Stimulated activated naive CD8-positive, alpha-beta T cell treated with anti-CD3 and anti-CD28 coated beads, Interleukin-15, amount 100 ng/mL, for 72 hours (primary cell): ENCODE data around the gene MACROD2.
"Not testable (repeated sequence)": the region's sequence is repeated elsewhere in the genome, so short reads cannot be mapped to it uniquely, and the experiment has no call there.

Experiments
- ATAC-seq: fragments of 150-1000 bp; cut with Tn5 transposase; 2 replicates; pipeline ENCODE4 v1.10.0; 2021; ENCODE audit warnings: mild to moderate bottlenecking, moderate library complexity
- DNase-seq, 2 donors: peaks; one replicate each; pipeline ENCODE4 v3.0.0; 2021 to 2022
- H3K27ac Mint-ChIP-seq, 2 donors: one replicate each; pipeline ENCODE4 v1.8.0; 2022; ENCODE audit warnings: mild to moderate bottlenecking in 2 of 2, mixed read lengths in 2 of 2, moderate library complexity in 2 of 2
- H3K27me3 Mint-ChIP-seq: one replicate; pipeline ENCODE4 v1.8.0; 2022; ENCODE audit warnings: mixed read lengths
- H3K4me1 Mint-ChIP-seq: one replicate; pipeline ENCODE4 v1.8.0; 2022; ENCODE audit warnings: mild to moderate bottlenecking, mixed read lengths
- H3K4me3 Mint-ChIP-seq, 2 donors: one replicate each; pipeline ENCODE4 v1.8.0; 2022; ENCODE audit warnings: mild to moderate bottlenecking in 2 of 2, mixed read lengths in 2 of 2, moderate library complexity in 1 of 2
- H3K9me3 Mint-ChIP-seq, 2 donors: one replicate each; pipeline ENCODE4 v1.8.0; 2022; ENCODE audit warnings: mixed read lengths in 2 of 2

Gene MACROD2

GRCh38 chr20:14036567-14036966 lies 41.3 kb downstream of the MACROD2 start:
- no peaks in the 10 kb centered on the region for H3K27me3 Mint-ChIP-seq
- no peaks in the 10 kb centered on the region for H3K4me1 Mint-ChIP-seq
- no peak overlapping the region for H3K27ac Mint-ChIP-seq

DNA sequence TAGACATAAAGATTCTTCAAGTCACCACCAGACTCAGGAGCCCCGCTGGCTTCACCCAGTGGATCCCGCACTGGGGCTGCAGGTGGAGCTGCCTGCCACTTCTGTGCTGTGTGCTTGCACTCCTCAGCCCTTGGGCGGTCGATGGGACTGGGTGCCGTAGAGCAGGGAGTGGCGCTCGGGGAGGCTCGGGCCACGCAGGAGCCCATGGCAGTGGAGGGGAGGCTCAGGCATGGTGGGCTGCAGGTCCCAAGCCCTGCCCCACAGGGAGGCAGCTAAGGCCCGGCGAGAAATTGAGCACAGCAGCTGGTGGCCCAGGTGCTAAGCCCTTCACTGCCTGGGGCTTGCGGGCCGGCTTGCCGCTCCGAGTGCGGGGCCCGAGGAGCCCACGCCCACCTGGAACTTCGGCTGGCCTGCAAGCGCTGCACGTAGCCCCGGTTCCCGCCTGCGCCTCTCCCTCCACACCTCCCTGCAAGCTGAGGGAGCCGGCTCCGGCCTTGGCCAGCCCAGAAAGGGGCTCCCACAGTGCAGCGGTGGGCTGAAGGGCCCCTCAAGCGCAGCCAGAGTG lies 49.5 kb downstream of the MACROD2 start:
- ATAC-seq, H3K27ac Mint-ChIP-seq, H3K9me3 Mint-ChIP-seq, H3K27me3 Mint-ChIP-seq, H3K4me3 Mint-ChIP-seq, H3K4me1 Mint-ChIP-seq, DNase-seq: not testable (repeated sequence)

More at GRCh38 chr20:14036567-14036966, 41.3 kb downstream of the MACROD2 start:
- Mint-ChIP-seq H3K4me3 (no peak overlapping the region), H3K9me3 (no peaks in the 10 kb centered on the region)
- ATAC-seq (no peak), DNase-seq (no peak)

- no peaks in the 10 kb centered on the region for H3K9me3 Mint-ChIP-seq
- no peak overlapping the region for H3K4me3 Mint-ChIP-seq
- H3K4me1 Mint-ChIP-seq: no peaks in the 10 kb centered on the region
- DNase-seq: no peak
- H3K27ac Mint-ChIP-seq: no peak overlapping the region
- no peaks in the 10 kb centered on the region for H3K27me3 Mint-ChIP-seq
- no peak for ATAC-seq
These were observed 51.2 kb downstream of the MACROD2 start for GRCh38 chr20:14046534-14046933.

- H3K4me3 Mint-ChIP-seq: no peak overlapping the region
- DNase-seq (no peak), ATAC-seq (no peak)
- H3K9me3 Mint-ChIP-seq: no peaks in the 10 kb centered on the region
- peaks cover 11% of the 10 kb centered on the region for H3K27me3 Mint-ChIP-seq
- no peak overlapping the region for H3K27ac Mint-ChIP-seq
- no peaks in the 10 kb centered on the region for H3K4me1 Mint-ChIP-seq
These were observed 53.8 kb downstream of the MACROD2 start for GRCh38 chr20:14049111-14049510.

DNA sequence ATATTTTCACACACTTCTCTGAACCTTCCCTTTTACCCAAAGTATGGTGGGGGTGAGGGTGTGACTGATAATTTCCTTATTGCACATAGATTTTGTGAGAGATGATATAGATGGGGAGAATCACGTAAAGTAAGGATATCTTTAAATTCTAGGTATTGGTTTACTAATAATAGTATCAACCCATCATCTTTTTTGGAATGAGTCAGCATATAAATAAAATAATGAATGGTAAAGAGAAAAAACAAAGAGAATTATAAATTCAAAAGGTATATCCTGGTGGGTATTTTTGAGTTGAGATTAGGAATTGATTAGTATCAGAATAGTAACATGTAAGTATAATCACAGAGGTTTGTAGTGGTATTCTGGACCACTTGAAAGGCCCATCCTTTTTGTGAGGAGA lies 56.1 kb downstream of the MACROD2 start:
- Mint-ChIP-seq H3K27ac (no peak overlapping the region), H3K4me1 (no peaks in the 10 kb centered on the region), H3K9me3 (no peaks in the 10 kb centered on the region), H3K4me3 (no peak overlapping the region), H3K27me3 (peaks cover 16% of the 10 kb centered on the region)
- no peak for ATAC-seq
- no peak for DNase-seq

GRCh38 chr20:14055127-14055742 lies 59.9 kb downstream of the MACROD2 start:
- DNase-seq: peak in 1 of 2 donors; percentile 10
- no peak overlapping the region for H3K27ac Mint-ChIP-seq
- peaks cover 16% of the 10 kb centered on the region for H3K27me3 Mint-ChIP-seq
- H3K4me1 Mint-ChIP-seq: no peaks in the 10 kb centered on the region
- no peaks in the 10 kb centered on the region for H3K9me3 Mint-ChIP-seq
- no peak for ATAC-seq
- no peak overlapping the region for H3K4me3 Mint-ChIP-seq

- DNase-seq: no peak
- ATAC-seq: no peak
- peaks cover 9% of the 10 kb centered on the region for H3K27me3 Mint-ChIP-seq
- H3K9me3 Mint-ChIP-seq: no peaks in the 10 kb centered on the region
- H3K4me3 Mint-ChIP-seq: no peak overlapping the region
- H3K4me1 Mint-ChIP-seq: no peaks in the 10 kb centered on the region
- H3K27ac Mint-ChIP-seq: no peak overlapping the region
These were observed 66.9 kb downstream of the MACROD2 start for GRCh38 chr20:14062171-14062570.

- H3K9me3 Mint-ChIP-seq: no peaks in the 10 kb centered on the region
- H3K27ac Mint-ChIP-seq: no peak overlapping the region
- ATAC-seq: no peak
- H3K4me3 Mint-ChIP-seq: no peak overlapping the region
- no peak for DNase-seq
- peaks cover 9% of the 10 kb centered on the region for H3K27me3 Mint-ChIP-seq
- H3K4me1 Mint-ChIP-seq: no peaks in the 10 kb centered on the region
These were observed 67.5 kb downstream of the MACROD2 start for GRCh38 chr20:14062786-14063185.

DNA sequence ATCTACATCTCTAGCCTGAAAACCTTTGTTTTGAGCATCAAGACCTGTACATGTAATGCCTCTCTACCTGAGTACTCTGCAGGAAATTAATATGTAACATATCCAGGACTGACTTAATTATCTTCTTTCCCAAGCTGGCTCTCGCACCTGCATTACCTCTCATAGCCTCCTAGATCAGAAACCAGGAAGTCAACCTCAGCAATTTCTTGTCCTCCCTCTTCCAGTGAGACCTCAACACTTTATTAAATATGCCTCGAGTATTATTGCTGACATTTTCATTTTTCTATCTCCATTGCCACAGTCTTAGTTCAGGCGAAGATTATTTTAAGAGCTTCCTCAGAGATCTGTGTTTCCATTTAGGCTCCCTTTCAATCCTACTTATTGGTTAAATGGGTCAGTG lies 69.0 kb downstream of the MACROD2 start:
- H3K27ac Mint-ChIP-seq: no peak overlapping the region
- H3K9me3 Mint-ChIP-seq: no peaks in the 10 kb centered on the region
- no peak for ATAC-seq
- H3K4me3 Mint-ChIP-seq: no peak overlapping the region
- DNase-seq: no peak
- peaks cover 9% of the 10 kb centered on the region for H3K27me3 Mint-ChIP-seq
- H3K4me1 Mint-ChIP-seq: no peaks in the 10 kb centered on the region

GRCh38 chr20:14064921-14065320 lies 69.6 kb downstream of the MACROD2 start:
- H3K9me3 Mint-ChIP-seq: no peaks in the 10 kb centered on the region
- ATAC-seq: no peak
- no peak overlapping the region for H3K4me3 Mint-ChIP-seq

GRCh38 chr20:14065774-14066173 lies 70.5 kb downstream of the MACROD2 start:
- H3K4me1 Mint-ChIP-seq: no peaks in the 10 kb centered on the region
- H3K27me3 Mint-ChIP-seq: peaks cover 9% of the 10 kb centered on the region
- no peaks in the 10 kb centered on the region for H3K9me3 Mint-ChIP-seq
- H3K27ac Mint-ChIP-seq: no peak overlapping the region
- H3K4me3 Mint-ChIP-seq: no peak overlapping the region
- ATAC-seq (no peak), DNase-seq (no peak)

More at GRCh38 chr20:14064921-14065320, 69.6 kb downstream of the MACROD2 start:
- H3K27me3 Mint-ChIP-seq: peaks cover 9% of the 10 kb centered on the region
- no peak overlapping the region for H3K27ac Mint-ChIP-seq
- DNase-seq: no peak
- H3K4me1 Mint-ChIP-seq: no peaks in the 10 kb centered on the region

DNA sequence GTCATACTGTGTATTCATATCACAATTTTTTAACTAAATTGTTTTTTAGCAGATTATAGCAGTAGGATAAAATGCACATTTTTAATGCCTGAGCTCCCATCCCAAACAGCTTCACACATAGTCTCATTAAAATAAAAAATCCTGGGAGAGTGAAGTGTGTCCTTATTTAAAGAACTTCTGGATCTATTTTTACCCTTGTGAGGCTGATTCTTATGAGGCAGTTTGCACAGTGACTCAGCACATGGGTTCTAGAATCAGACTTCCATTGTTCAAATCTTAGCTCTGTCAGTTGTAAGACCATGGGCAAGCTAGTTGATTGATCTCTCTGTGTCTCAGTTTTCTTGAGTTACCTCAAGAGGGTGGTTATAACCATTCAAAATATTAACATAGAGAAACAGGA lies 72.3 kb downstream of the MACROD2 start:
- H3K27ac Mint-ChIP-seq: no peak overlapping the region
- no peaks in the 10 kb centered on the region for H3K9me3 Mint-ChIP-seq
- H3K4me1 Mint-ChIP-seq: no peaks in the 10 kb centered on the region
- no peak for ATAC-seq
- H3K27me3 Mint-ChIP-seq: peaks cover 9% of the 10 kb centered on the region
- no peak overlapping the region for H3K4me3 Mint-ChIP-seq
- no peak for DNase-seq

- no peaks in the 10 kb centered on the region for H3K4me1 Mint-ChIP-seq
- DNase-seq: no peak
- no peak overlapping the region for H3K27ac Mint-ChIP-seq
- ATAC-seq: no peak
- no peak overlapping the region for H3K4me3 Mint-ChIP-seq
- H3K27me3 Mint-ChIP-seq: no peaks in the 10 kb centered on the region
- H3K9me3 Mint-ChIP-seq: no peaks in the 10 kb centered on the region
These were observed 74.5 kb downstream of the MACROD2 start for GRCh38 chr20:14069796-14070195.

DNA sequence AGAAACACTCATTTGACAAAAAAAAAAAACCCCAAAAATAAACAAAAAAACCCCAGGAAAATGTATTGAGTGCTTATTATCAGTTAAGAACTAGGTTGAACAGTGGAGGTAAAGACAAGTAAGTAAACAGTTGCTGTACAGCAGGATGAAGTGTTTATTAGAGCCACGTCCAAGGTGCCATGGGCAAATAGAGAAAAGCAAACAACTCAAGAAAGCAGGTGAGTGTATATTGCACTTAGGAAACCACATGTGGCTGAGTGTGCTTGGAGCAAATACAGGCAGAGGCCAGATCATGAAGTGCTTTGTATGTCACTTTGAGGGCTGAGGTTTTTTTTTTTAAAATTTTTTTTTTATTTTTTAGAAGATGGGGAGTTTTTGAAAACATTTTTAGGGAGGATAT lies 98.3 kb downstream of the MACROD2 start:
- Mint-ChIP-seq H3K9me3 (peaks cover 0 to 4% of the 10 kb centered on the region in 2 donors), H3K27ac (no peak overlapping the region), H3K27me3 (no peaks in the 10 kb centered on the region), H3K4me3 (no peak overlapping the region), H3K4me1 (no peaks in the 10 kb centered on the region)
- DNase-seq (no peak), ATAC-seq (no peak)

DNA sequence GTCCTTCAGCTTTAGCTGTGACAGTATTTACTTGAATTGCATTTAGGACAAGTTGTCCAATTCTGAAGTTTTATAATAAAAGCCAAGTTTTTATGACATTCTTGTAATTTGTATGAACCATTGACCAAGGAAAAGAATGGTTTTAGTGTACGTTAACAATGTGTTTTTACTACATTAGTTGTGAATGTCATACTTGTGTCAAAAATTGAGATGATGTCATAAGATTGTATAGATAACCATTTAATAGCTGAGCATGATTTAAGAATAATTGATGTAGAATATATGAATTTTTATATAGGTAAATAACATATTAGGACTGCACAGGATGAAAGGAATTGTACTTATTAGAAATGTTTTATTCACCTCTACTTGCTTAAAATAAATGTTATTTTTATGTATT lies 102.9 kb downstream of the MACROD2 start:
- no peak overlapping the region for H3K27ac Mint-ChIP-seq
- H3K9me3 Mint-ChIP-seq: peaks cover 0 to 4% of the 10 kb centered on the region in 2 donors
- H3K27me3 Mint-ChIP-seq: no peaks in the 10 kb centered on the region
- H3K4me1 Mint-ChIP-seq: no peaks in the 10 kb centered on the region
- no peak for DNase-seq
- no peak overlapping the region for H3K4me3 Mint-ChIP-seq
- no peak for ATAC-seq

DNA sequence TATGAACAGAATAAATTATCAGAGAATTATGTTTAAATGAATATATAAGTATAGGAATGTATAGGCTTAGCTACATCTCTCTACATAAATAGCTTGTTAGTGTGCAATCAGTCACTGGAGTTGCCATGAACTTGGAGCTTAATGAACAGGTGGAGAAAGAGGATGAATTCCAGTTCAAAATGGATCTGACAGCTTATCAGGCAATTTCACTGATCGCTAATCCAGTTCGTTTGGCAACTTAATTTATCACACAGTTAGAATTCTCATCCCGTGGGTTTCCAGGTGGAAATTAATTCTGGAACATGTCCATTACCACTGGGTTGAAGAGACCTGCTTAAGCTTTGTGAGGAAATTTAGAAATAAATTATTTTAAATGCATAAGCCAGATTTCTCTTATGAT lies 118.1 kb downstream of the MACROD2 start:
- H3K4me1 Mint-ChIP-seq: no peaks in the 10 kb centered on the region
- no peak overlapping the region for H3K27ac Mint-ChIP-seq
- H3K4me3 Mint-ChIP-seq: no peak overlapping the region

More for the DNA sequence above, 118.1 kb downstream of the MACROD2 start:
- ATAC-seq: no peak
- H3K27me3 Mint-ChIP-seq: no peaks in the 10 kb centered on the region
- no peak for DNase-seq
- peaks cover 6 to 29% of the 10 kb centered on the region in 2 donors for H3K9me3 Mint-ChIP-seq
